PFSK-1 (cell line): Measurements from ENCODE around the gene B4GALT6.

Experiments
- POLR2AphosphoS5 ChIP-seq: IDR thresholded peaks from 2 replicates; pipeline ENCODE4 v1.6.1; 2012; ENCODE audit warnings: low read depth, mild to moderate bottlenecking, control low read depth, low read length, moderate library complexity
- SIN3A ChIP-seq: IDR thresholded peaks from 2 replicates; pipeline ENCODE4 v1.6.1; 2012; ENCODE audit warnings: mild to moderate bottlenecking, low read length, moderate library complexity, borderline replicate concordance; ENCODE audit not compliant: insufficient read depth
- TAF1 ChIP-seq: IDR thresholded peaks from 2 replicates; pipeline ENCODE4 v1.6.1; 2012; ENCODE audit warnings: low read length, control low read depth, borderline replicate concordance; ENCODE audit not compliant: insufficient read depth
- TF ChIP-seq, protein P1 (sequence below), 2 experiments: IDR thresholded peaks; 2 replicates each; pipeline versions ENCODE4 v1.6.1 to v1.8.0; 2011 to 2012; ENCODE audit warnings: low read depth in 2 of 2, low read length in 2 of 2, control low read depth in 1 of 2, inconsistent platforms in 1 of 2, mild to moderate bottlenecking in 1 of 2, moderate library complexity in 1 of 2; ENCODE audit not compliant: insufficient read depth in 1 of 2

DNA sequence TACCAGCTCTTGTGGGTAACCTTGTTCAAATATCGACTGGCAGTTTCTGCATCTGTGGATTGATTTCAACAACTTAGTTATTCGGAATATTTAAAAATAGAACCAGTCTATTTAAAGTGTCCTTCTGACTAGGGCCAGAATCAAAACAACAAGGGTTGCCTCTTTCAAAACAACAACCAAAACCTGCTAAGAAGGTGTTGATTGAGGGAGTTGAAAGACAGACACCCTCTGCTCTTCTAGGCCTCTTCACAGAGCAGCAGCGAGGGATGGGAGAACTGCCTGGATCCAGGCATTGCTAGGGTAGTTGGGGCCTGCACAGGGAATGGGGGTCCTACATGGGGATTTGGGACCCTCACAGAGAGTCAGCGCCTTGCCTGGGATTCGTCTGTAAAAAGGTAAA lies 72.9 kb downstream of the B4GALT6 start:
- TF ChIP-seq, protein P1, sequence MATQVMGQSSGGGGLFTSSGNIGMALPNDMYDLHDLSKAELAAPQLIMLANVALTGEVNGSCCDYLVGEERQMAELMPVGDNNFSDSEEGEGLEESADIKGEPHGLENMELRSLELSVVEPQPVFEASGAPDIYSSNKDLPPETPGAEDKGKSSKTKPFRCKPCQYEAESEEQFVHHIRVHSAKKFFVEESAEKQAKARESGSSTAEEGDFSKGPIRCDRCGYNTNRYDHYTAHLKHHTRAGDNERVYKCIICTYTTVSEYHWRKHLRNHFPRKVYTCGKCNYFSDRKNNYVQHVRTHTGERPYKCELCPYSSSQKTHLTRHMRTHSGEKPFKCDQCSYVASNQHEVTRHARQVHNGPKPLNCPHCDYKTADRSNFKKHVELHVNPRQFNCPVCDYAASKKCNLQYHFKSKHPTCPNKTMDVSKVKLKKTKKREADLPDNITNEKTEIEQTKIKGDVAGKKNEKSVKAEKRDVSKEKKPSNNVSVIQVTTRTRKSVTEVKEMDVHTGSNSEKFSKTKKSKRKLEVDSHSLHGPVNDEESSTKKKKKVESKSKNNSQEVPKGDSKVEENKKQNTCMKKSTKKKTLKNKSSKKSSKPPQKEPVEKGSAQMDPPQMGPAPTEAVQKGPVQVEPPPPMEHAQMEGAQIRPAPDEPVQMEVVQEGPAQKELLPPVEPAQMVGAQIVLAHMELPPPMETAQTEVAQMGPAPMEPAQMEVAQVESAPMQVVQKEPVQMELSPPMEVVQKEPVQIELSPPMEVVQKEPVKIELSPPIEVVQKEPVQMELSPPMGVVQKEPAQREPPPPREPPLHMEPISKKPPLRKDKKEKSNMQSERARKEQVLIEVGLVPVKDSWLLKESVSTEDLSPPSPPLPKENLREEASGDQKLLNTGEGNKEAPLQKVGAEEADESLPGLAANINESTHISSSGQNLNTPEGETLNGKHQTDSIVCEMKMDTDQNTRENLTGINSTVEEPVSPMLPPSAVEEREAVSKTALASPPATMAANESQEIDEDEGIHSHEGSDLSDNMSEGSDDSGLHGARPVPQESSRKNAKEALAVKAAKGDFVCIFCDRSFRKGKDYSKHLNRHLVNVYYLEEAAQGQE (IDR thresholded peaks at IDR 0.05; ENCODE audit: insufficient read depth in 1 of 2, low read depth in 2 of 2, low read length in 2 of 2) = no peak
- TF ChIP-seq SIN3A (no peak), POLR2AphosphoS5 (no peak), TAF1 (no peak)
